CD14-positive monocyte (primary cell): Measurements from ENCODE around the gene ZDHHC19. TPM values are rescaled to one million over a fixed set of nuclear protein-coding genes. Genes with fewer than 3 reads are reported as not detected.

Source experiments
- DNase-seq, 3 donors: peaks; one replicate each; pipeline ENCODE4 v3.0.0-alpha.2; 2011 to 2022
- H2AFZ ChIP-seq: 2 replicates; pipeline ENCODE4 v1.6.0; 2012; ENCODE audit warnings: mild to moderate bottlenecking, low read depth, low read length, inconsistent platforms; ENCODE audit not compliant: insufficient read depth, poor library complexity, severe bottlenecking
- H3K27ac ChIP-seq, 2 donors: 1 replicate in 1 of 2; 2 replicates in 1 of 2; pipeline ENCODE4 v1.5.1; 2012 to 2013; ENCODE audit warnings: low read length in 2 of 2, control low read depth in 1 of 2, inconsistent platforms in 1 of 2, low read depth in 1 of 2, mild to moderate bottlenecking in 1 of 2
- H3K27me3 ChIP-seq, 2 donors: one replicate each; pipeline versions ENCODE4 v1.6.0 to v1.6.1; 2011 to 2013; ENCODE audit warnings: low read length in 2 of 2; ENCODE audit not compliant: control insufficient read depth in 2 of 2, insufficient read depth in 2 of 2
- H3K36me3 ChIP-seq, 2 donors: replicated peaks in 1 of 2; 1 replicate in 1 of 2; 2 replicates in 1 of 2; pipeline versions ENCODE4 v1.5.1 to v1.6.1; 2012 to 2013; ENCODE audit warnings: low read length in 2 of 2, control low read depth in 1 of 2, inconsistent platforms in 1 of 2, mild to moderate bottlenecking in 1 of 2; ENCODE audit not compliant: insufficient read depth in 2 of 2, control insufficient read depth in 1 of 2
- H3K4me1 ChIP-seq, 2 donors: 1 replicate in 1 of 2; 2 replicates in 1 of 2; pipeline versions ENCODE4 v1.5.1 to v1.6.1; 2012 to 2013; ENCODE audit warnings: low read length in 2 of 2, control low read depth in 1 of 2, inconsistent platforms in 1 of 2, mild to moderate bottlenecking in 1 of 2, moderate library complexity in 1 of 2; ENCODE audit not compliant: insufficient read depth in 2 of 2, control insufficient read depth in 1 of 2
- H3K4me2 ChIP-seq: replicated peaks from 2 replicates; pipeline ENCODE3; 2012; ENCODE audit warnings: low read length, moderate library complexity, mild to moderate bottlenecking; ENCODE audit not compliant: poor library complexity, severe bottlenecking; ENCODE audit errors: extremely low read depth
- H3K4me3 ChIP-seq, 3 experiments: fragments of 200-600 bp in 1 of 3; sonication (generic) in 1 of 3; replicated peaks in 1 of 3; 1 replicate in 2 of 3; 2 replicates in 1 of 3; pipeline ENCODE4 v1.5.1; 2011 to 2013; ENCODE audit warnings: low read length in 3 of 3, mild to moderate bottlenecking in 3 of 3, control low read depth in 2 of 3, low read depth in 2 of 3, inconsistent platforms in 1 of 3, moderate library complexity in 1 of 3
- H3K79me2 ChIP-seq: 2 replicates; pipeline ENCODE4 v1.6.0; 2012; ENCODE audit warnings: mild to moderate bottlenecking, control low read depth, inconsistent platforms, low read length, moderate library complexity; ENCODE audit not compliant: insufficient read depth
- H3K9ac ChIP-seq: 2 replicates; pipeline ENCODE4 v1.6.0; 2017; ENCODE audit warnings: low read length, mild to moderate bottlenecking; ENCODE audit not compliant: insufficient read depth, poor library complexity, severe bottlenecking
- H3K9me3 ChIP-seq, 2 donors: replicated peaks in 1 of 2; 1 replicate in 1 of 2; 2 replicates in 1 of 2; pipeline versions ENCODE4 v1.5.1 to v1.6.1; 2012 to 2013; ENCODE audit warnings: low read length in 2 of 2, control low read depth in 1 of 2; ENCODE audit not compliant: control insufficient read depth in 1 of 2, insufficient read depth in 1 of 2
- H4K20me1 ChIP-seq: 2 replicates; pipeline ENCODE4 v1.6.0; 2012; ENCODE audit warnings: mild to moderate bottlenecking, low read length, control low read depth, moderate library complexity; ENCODE audit not compliant: insufficient read depth
- H3K27ac Mint-ChIP-seq, 7 donors: one replicate each; pipeline ENCODE4 v1.8.0; 2020; ENCODE audit warnings: mild to moderate bottlenecking in 7 of 7, mixed read lengths in 7 of 7, moderate library complexity in 6 of 7, inconsistent platforms in 2 of 7
- H3K27me3 Mint-ChIP-seq, 3 donors: one replicate each; pipeline ENCODE4 v1.8.0; 2021 to 2022; ENCODE audit warnings: low read depth in 3 of 3, mild to moderate bottlenecking in 3 of 3, mixed read lengths in 3 of 3, moderate library complexity in 3 of 3, inconsistent platforms in 1 of 3
- H3K36me3 Mint-ChIP-seq, 2 donors: one replicate each; pipeline ENCODE4 v1.8.0; 2020; ENCODE audit warnings: mixed read lengths in 2 of 2, inconsistent platforms in 1 of 2, mild to moderate bottlenecking in 1 of 2
- H3K4me1 Mint-ChIP-seq: one replicate; pipeline ENCODE4 v1.8.0; 2020; ENCODE audit warnings: mild to moderate bottlenecking, mixed read lengths
- H3K4me3 Mint-ChIP-seq, 2 donors: one replicate each; pipeline ENCODE4 v1.8.0; 2020; ENCODE audit warnings: mild to moderate bottlenecking in 2 of 2, mixed read lengths in 2 of 2, moderate library complexity in 1 of 2
- H3K9me3 Mint-ChIP-seq, 7 donors: one replicate each; pipeline ENCODE4 v1.8.0; 2020 to 2022; ENCODE audit warnings: mixed read lengths in 7 of 7, mild to moderate bottlenecking in 6 of 7, moderate library complexity in 6 of 7, inconsistent platforms in 2 of 7
- CTCF ChIP-seq: fragments of 200-600 bp; IDR thresholded peaks from one replicate; pipeline ENCODE4 v1.8.0; 2022; ENCODE audit warnings: antibody characterized with exemption, mild to moderate bottlenecking
- WGBS: methylation state at CpG from one replicate; pipeline ENCODE4 v1.1.5; 2013; ENCODE audit warnings: missing lambda C conversion rate; ENCODE audit not compliant: insufficient coverage; 5-methylcytosine and 5-hydroxymethylcytosine counted together
- intact Hi-C, 2 donors: fragments of 100-400 bp; cut with micrococcal nuclease; formaldehyde crosslinking; loops; one replicate each; pipeline versions ENCODE4 v1.15.0 to v1.15.1; 2023
- polyA plus RNA-seq, 3 donors: library from polyadenylated mRNA; depleted of rRNA in 1 of 3; unstranded in 2 of 3; stranded (reverse) in 1 of 3; fragments of 300-500 nt in 2 of 3; fragments of >200 nt in 1 of 3; fragmentation: Illumina TruSeq in 2 of 3; gene quantifications; 1 replicate in 2 of 3; 2 replicates in 1 of 3; pipeline ENCODE4 v1.2.3, GENCODE V29; 2012 to 2021

ZDHHC19 gene
- polyA plus RNA-seq, 3 donors, result not detected

- H3K4me3 ChIP-seq, result no peak overlapping the region
- DNase-seq, result no peak
- TF ChIP-seq CTCF, result no peak
- WGBS, result 96% methylated on average over 14 of the region's 17 CpGs
- no peak overlapping the region for H3K9ac ChIP-seq
- Mint-ChIP-seq H3K27ac (peak overlapping the region in 2 of 7 donors; percentile 40 to 57), H3K36me3 (no peaks in the 10 kb centered on the region), H3K4me3 (no peak overlapping the region), H3K27me3 (peaks cover 0 to 4% (median 1%) of the 10 kb centered on the region in 3 donors), H3K9me3 (peaks cover 0 to 2% (median 0%) of the 10 kb centered on the region in 7 donors), H3K4me1 (peaks cover 30% of the 10 kb centered on the region)
- peaks cover 34 to 38% of the 10 kb centered on the region in 2 donors for H3K4me1 ChIP-seq
- H3K79me2 ChIP-seq, result no peaks in the 10 kb centered on the region
- H3K27me3 ChIP-seq, result no peaks in the 10 kb centered on the region
- no peak overlapping the region for H3K27ac ChIP-seq
- H4K20me1 ChIP-seq, result no peaks in the 10 kb centered on the region
- no peaks in the 10 kb centered on the region for H3K36me3 ChIP-seq
- intact Hi-C loops, result no loop called here
- no peak overlapping the region for H3K4me2 ChIP-seq
- H2AFZ ChIP-seq, result no peak overlapping the region
- no peaks in the 10 kb centered on the region for H3K9me3 ChIP-seq
Observed at GRCh38 chr3:196197524-196197923, 13.7 kb downstream of the ZDHHC19 start.

GRCh38 chr3:196195664-196196265 lies 15.4 kb downstream of the ZDHHC19 start:
- Histone ChIP-seq H3K27me3 (no peaks in the 10 kb centered on the region), H3K79me2 (no peaks in the 10 kb centered on the region), H3K4me1 (peaks cover 44 to 47% of the 10 kb centered on the region in 2 donors), H3K9ac (no peak overlapping the region), H3K4me3 (no peak overlapping the region), H3K4me2 (no peak overlapping the region), H2AFZ (no peak overlapping the region), H3K36me3 (no peaks in the 10 kb centered on the region), H4K20me1 (no peaks in the 10 kb centered on the region), H3K9me3 (no peaks in the 10 kb centered on the region), H3K27ac (no peak overlapping the region)
- intact Hi-C loops, result loop anchor here (1.0 kb wide), 1 partner anchor 122 kb away; no protein-coding TSS in a partner anchor
- H3K4me3 Mint-ChIP-seq, result no peak overlapping the region
- peak overlapping the region in 1 of 7 donors; percentile 74 for H3K27ac Mint-ChIP-seq
- DNase-seq, result no peak
- TF ChIP-seq CTCF, result no peak
- H3K9me3 Mint-ChIP-seq, result peaks cover 0 to 2% (median 0%) of the 10 kb centered on the region in 7 donors
- peaks cover under 1 to 4% (median 1%) of the 10 kb centered on the region in 3 donors for H3K27me3 Mint-ChIP-seq
- WGBS, result 84% methylated on average over 6 of the region's 14 CpGs
- H3K4me1 Mint-ChIP-seq, result peaks cover 41% of the 10 kb centered on the region
- H3K36me3 Mint-ChIP-seq, result peaks cover 0 to 4% of the 10 kb centered on the region in 2 donors
